DOHH2 (cell line): ENCODE results near the gene SURF1.

Source experiments
- H3F3A ChIP-seq: fragments of 200-600 bp; sonication (generic), shearing (Covaris generic); 2 replicates; pipeline ENCODE4 v1.6.0; 2016; ENCODE audit warnings: antibody characterized with exemption, mild to moderate bottlenecking; ENCODE audit not compliant: control insufficient read depth, insufficient read depth
- H3K27ac ChIP-seq: fragments of 200-600 bp; sonication (generic); 2 replicates; pipeline ENCODE4 v1.5.1; 2014; ENCODE audit warnings: low read depth, mild to moderate bottlenecking, low read length, moderate library complexity
- H3K27me3 ChIP-seq: fragments of 200-600 bp; sonication (generic); 2 replicates; pipeline ENCODE4 v1.6.1; 2014; ENCODE audit warnings: mild to moderate bottlenecking, low read length, mixed read lengths; ENCODE audit not compliant: control insufficient read depth
- H3K36me3 ChIP-seq: fragments of 200-600 bp; sonication (generic); 2 replicates; pipeline ENCODE4 v1.6.1; 2014; ENCODE audit warnings: mild to moderate bottlenecking, low read length, moderate library complexity, mixed read lengths; ENCODE audit not compliant: control insufficient read depth
- H3K4me1 ChIP-seq: fragments of 200-600 bp; sonication (generic); 2 replicates; pipeline ENCODE4 v1.6.1; 2014; ENCODE audit warnings: mild to moderate bottlenecking, low read length, mixed read lengths; ENCODE audit not compliant: control insufficient read depth
- H3K4me2 ChIP-seq: fragments of 200-600 bp; sonication (generic); 2 replicates; pipeline ENCODE4 v1.6.0; 2014; ENCODE audit warnings: mild to moderate bottlenecking, low read length, moderate library complexity
- H3K4me3 ChIP-seq: fragments of 200-600 bp; sonication (generic); 2 replicates; pipeline ENCODE4 v1.5.1; 2014; ENCODE audit warnings: mild to moderate bottlenecking, low read length, mixed read lengths
- H3K79me2 ChIP-seq: fragments of 200-600 bp; sonication (generic); 2 replicates; pipeline ENCODE4 v1.6.1; 2014; ENCODE audit warnings: mild to moderate bottlenecking, low read length, mixed read lengths; ENCODE audit not compliant: control insufficient read depth
- H3K9me2 ChIP-seq: fragments of 200-600 bp; sonication (generic); replicated peaks from 2 replicates; pipeline ENCODE4 v1.6.1; 2014; ENCODE audit warnings: mild to moderate bottlenecking, low read length, mixed read lengths; ENCODE audit not compliant: control insufficient read depth
- H3K9me3 ChIP-seq: fragments of 200-600 bp; sonication (generic); 2 replicates; pipeline ENCODE4 v1.6.1; 2014; ENCODE audit warnings: antibody characterized with exemption, low read length, mixed read lengths; ENCODE audit not compliant: control insufficient read depth, insufficient read depth
- H4K20me1 ChIP-seq: fragments of 200-600 bp; sonication (generic); 2 replicates; pipeline ENCODE4 v1.6.0; 2014; ENCODE audit warnings: low read depth, mild to moderate bottlenecking, antibody characterized with exemption, low read length, moderate library complexity; ENCODE audit not compliant: control insufficient read depth, insufficient read depth
- CTCF ChIP-seq: fragments of 200-600 bp; sonication (generic); IDR thresholded peaks from one replicate; pipeline ENCODE4 v1.5.1; 2014; ENCODE audit warnings: antibody characterized with exemption, mild to moderate bottlenecking, low read depth, low read length; ENCODE audit not compliant: poor library complexity, severe bottlenecking
- EZH2phosphoT487 ChIP-seq: fragments of 200-600 bp; sonication (generic); IDR thresholded peaks from 2 replicates; pipeline ENCODE4 v1.6.1; 2017; ENCODE audit warnings: borderline replicate concordance, mild to moderate bottlenecking, antibody characterized with exemption, low read length, moderate library complexity, mixed read lengths

SURF1 gene

GRCh38 chr9:133356391-133357091 lies at the start of gene SURF1, which contains the start of gene SURF2:
TSS of gene SURF1 (minus strand) at chr9:133356487. CDS start at chr9:133356453, 34 bp downstream.
TSS of gene SURF2 (plus strand) at chr9:133356550. CDS start at chr9:133356593, 43 bp downstream.
- Histone ChIP-seq H4K20me1 (no peaks in the 10 kb centered on the region), H3K36me3 (peaks cover 50% of the 10 kb centered on the region)
- TF ChIP-seq CTCF (peak; percentile 14), EZH2phosphoT487 (no peak)

GRCh38 chr9:133405508-133406438 lies 49.5 kb upstream of the SURF1 start:
- no peaks in the 10 kb centered on the region for H3K27me3 ChIP-seq
- peaks cover 4% of the 10 kb centered on the region; the same call in 1 of the 2 replicates for H3K79me2 ChIP-seq
- peaks cover 3% of the 10 kb centered on the region for H3F3A ChIP-seq
- H3K9me2 ChIP-seq = no peaks in the 10 kb centered on the region
- TF ChIP-seq EZH2phosphoT487 = no peak
- TF ChIP-seq CTCF = no peak
- peaks cover 5% of the 10 kb centered on the region for H4K20me1 ChIP-seq
- no peak overlapping the region for H3K4me2 ChIP-seq
- H3K27ac ChIP-seq = no peak overlapping the region
- H3K4me1 ChIP-seq = no peaks in the 10 kb centered on the region
- no peak overlapping the region for H3K4me3 ChIP-seq
- no peaks in the 10 kb centered on the region for H3K9me3 ChIP-seq
- H3K36me3 ChIP-seq = peaks cover 60% of the 10 kb centered on the region

More at GRCh38 chr9:133356391-133357091, at the start of gene SURF1, which contains the start of gene SURF2:
- Histone ChIP-seq H3F3A (peaks cover 46% of the 10 kb centered on the region), H3K4me1 (peaks cover 34% of the 10 kb centered on the region), H3K4me2 (peak within 1 kb of the TSS; percentile 91), H3K9me3 (no peaks in the 10 kb centered on the region), H3K4me3 (peak within 1 kb of the TSS; percentile 95), H3K27me3 (no peaks in the 10 kb centered on the region), H3K79me2 (peaks cover 31% of the 10 kb centered on the region), H3K9me2 (no peaks in the 10 kb centered on the region), H3K27ac (peak within 1 kb of the TSS; percentile 58)

GRCh38 chr9:133404454-133405002 lies 48.2 kb upstream of the SURF1 start:
- TF ChIP-seq EZH2phosphoT487 (no peak), CTCF (no peak)
- H3K9me2 ChIP-seq = no peaks in the 10 kb centered on the region
- H3F3A ChIP-seq = peaks cover 3% of the 10 kb centered on the region
- H3K4me3 ChIP-seq = no peak overlapping the region
- peaks cover 4% of the 10 kb centered on the region; the same call in 1 of the 2 replicates for H3K79me2 ChIP-seq
- peaks cover 5% of the 10 kb centered on the region for H4K20me1 ChIP-seq
- no peak overlapping the region for H3K4me2 ChIP-seq
- H3K27ac ChIP-seq = no peak overlapping the region
- H3K27me3 ChIP-seq = no peaks in the 10 kb centered on the region
- H3K4me1 ChIP-seq = no peaks in the 10 kb centered on the region
- H3K36me3 ChIP-seq = peaks cover 48% of the 10 kb centered on the region
- H3K9me3 ChIP-seq = no peaks in the 10 kb centered on the region
